ENCODE measurements around the gene SOX13.

SOX13 gene

DNA sequence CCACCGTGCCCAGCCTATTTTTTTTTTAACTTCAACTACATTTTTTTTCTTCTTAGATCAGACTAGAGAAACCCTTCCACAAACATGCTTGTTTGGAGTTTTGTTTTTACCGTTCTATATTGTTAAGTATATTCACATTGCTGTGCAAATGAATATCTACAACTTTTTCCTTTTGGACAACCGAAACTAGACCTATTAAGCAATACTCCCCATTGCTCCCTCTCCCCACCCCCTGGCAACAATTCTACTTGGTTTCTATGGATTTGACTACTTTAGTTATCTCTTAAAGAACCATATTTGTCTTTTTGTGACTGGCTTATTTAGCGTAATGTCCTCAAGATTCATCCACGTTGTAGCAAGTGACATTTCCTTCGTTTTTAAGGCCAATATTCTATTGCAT, 59.8 kb downstream of the SOX13 start:
- DNase-seq: no peak

DNA sequence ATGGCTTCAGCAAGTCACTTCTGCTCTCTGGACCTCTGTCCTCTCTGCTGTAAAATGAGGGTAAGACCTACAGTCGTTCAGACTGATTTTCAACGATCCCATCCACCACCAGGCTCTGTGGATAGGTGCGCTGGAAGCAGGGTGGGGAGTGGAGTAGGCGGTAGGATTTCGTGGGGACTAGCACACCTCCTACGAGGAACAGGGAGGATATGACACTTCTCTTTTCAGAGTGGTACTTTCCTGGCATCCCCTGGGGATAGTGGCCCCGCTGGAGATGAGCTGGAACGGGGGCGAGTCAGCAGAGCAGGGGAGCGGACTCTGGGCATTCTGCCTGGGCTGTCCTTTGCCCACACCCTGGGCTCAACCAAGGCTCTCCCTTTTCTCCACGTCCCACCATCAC, 61.2 kb downstream of the SOX13 start:
- no peak for DNase-seq

DNA sequence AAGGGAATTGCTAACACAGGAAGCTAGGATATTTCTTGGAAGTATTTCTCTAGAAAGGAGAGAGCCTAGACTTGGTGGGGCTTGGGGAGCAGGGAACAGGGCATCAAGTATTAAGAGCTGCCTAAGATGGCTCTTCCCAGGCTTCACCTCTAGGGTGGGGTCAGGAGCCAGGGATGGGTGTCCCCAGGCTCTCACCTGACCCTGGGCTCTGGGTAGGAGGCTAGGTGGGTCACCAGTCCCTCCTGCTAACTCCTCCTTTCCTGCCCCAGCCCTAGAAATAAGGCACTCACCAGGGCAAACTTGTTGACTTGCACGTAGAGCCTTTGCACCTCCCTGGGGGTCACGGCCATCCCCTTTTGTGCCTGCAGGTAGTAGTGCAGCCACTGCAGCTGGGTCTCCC, 63.9 kb downstream of the SOX13 start:
- DNase-seq: no peak

DNA sequence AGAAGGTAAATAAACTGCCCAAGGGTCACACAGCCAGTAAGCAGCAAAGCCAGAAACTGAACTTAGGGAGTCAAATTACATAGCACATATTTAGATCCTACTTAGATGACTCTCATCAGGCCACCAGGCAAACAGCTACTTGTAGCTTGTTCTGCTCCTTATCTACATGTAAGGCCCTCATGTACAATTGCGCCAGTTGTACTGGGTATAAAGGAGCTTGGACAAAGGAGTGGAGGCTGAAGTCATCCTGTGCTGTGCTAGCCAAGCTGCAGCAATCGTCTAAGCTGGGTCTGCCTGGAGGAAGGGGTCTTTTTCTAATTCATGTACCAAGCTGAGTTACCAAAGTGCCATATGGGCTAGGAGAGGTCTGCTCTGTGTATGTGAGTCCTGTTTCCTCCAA, 66.2 kb downstream of the SOX13 start:
- no peak for DNase-seq

DNA sequence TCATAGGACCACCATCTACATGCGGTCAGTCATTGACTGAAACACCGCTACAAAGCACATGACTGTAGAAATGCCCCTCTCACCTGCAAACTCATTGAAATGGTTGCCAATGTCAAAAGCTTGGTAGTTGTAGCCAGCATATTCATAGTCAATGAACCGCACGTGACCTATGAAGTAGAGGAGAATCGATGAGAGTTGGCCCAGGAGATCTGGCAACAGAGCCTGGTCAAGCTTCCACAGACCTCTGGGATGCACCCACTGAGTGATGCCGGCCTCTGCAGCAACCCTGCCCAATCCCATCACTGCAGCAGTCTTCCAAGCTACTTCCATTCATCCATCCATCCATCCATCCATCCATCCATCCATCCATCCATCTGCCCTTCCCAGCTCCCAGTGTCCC, 67.0 kb downstream of the SOX13 start:
- no peak for DNase-seq

DNA sequence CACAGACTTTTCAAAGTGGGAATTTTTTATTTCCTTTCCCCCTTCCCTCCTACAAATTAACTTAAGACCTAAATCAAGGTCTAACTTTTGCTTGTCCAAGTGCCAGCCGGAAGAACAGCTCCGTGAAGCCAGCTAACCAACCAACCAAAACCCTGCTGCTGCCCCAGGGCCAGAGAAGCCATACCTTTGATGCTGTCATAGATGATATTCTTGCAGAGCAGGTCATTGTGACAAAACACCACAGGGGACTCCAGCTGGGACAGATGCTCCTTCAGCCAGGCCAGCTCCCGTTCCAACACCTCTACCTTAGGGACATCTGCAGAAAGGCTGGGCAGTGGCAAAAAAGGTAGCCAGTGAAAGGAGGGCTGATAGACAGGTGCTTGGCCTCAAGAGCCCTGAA, 68.2 kb downstream of the SOX13 start:
- no peak for DNase-seq

DNA sequence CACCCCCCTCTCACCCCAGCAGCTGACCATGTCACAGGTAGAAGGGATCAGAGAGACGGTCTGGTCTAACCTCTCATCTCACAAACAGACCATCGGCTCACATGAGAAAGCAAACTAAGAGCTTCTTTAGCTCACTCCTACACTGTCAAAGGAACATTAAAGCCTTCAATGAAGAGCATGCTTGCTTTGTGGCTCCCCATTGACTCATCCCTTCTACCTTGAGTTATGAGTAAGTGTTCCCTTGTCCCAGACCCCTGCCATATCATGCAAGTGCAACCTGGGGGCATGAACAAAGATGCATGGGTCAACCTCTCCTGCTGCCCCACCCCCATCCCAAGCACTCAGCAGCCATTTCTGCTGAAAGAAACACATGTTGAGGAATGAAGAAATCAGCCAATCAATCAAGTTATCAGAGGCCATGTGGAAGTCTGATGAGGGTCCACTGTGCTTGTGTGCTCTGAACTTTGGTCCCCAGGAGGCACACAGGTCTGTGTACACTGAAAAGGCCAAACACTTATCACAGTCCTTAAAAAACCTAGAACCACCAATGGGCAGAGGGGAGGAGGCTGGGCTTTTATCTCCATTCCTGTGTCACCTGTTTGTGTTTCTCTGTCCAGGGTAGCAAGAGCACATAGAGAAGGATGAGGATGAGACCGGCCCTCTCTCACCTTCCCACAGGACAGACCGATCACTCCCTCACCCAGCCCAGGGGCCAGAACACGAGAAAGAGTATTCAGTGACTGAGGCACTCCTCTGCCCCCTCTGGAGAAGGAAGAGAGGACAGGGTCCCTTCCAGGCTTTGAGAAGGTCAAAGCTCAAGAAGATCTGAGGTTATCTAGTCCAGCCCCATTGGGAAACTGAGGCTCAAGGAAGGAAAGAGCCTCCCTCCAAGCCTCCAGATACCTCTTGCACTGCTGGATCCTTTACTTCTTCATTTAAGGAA, 69.4 kb downstream of the SOX13 start:
- DNase-seq: no peak

DNA sequence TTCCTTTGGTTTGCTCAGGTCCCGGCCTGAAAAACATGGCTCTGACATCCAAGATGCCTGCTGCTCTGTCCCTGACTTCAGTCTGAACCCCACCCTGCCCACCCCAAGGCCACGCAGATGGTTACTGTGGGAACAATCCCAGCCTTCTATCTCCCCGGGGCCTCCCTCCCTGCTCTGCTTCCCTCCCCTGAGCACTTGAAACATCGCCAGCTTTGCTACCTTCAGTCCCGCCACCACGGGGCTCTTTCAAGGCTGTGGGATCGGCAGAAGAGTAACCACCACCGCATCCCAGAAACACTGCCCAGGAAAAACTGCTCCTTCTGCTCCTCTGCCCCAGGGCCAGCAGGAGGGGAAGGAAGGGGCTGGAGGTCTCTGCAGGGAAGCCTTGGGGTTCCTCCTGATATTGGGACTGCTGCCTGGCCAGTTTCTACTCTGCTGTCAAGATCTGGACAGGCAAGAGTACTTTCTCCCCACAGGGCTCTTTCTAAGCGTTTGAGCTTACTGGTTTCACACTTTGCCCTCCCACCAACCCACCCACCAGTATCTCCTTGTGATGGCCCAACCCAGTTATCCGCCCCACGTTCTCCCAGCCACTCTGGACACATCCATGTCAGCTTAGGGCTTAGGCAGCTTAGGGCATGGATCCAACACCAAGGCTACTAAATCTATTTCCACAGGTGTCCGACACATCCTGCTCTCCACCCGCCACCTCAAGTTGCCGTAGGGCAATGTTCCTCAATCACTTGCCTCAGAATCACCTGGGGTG, 70.5 kb downstream of the SOX13 start:
- no peak for DNase-seq

DNA sequence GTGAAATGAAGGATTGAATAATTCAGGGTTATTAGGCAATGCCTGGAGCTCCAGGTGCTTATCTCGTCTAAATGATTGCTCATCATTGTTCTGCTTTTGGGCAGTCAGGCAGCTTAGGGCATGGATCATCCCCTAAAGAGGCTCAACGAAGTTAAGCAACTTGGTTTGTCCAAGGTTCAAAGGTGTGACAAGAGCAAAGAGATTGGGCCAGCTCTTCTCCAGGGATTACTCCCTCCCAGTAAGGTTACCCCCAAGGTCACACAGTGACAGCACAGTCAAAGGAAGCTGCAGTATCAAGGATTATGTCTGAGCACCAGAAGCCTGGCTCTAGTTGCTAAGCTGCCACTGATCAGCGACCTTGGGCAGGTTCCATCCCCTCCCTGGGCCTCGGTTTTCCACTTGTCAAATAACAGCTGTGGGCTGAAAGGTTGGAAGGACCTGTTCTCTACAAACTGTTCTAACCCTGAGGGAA, 72.2 kb downstream of the SOX13 start:
- DNase-seq: no peak

DNA sequence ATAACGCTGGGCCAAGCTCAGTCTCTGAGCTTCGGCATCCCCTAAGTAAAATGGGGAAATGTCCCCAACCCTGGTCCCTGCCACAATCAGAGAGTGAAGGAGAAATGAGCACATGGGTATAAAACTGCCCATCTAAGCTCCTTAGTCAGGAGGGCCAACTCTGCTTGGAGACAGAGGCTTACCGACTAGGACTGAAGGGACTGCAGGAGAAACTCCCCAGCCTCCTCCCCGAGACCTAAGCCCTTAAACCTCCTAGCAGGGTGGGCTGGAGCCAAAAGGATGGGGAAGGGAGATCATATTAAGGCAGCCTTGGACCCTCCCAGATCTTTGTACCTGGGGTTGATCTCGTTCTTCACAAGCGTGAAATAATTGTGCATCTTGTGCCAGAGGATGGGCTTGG, 73.4 kb downstream of the SOX13 start:
- DNase-seq: no peak

DNA sequence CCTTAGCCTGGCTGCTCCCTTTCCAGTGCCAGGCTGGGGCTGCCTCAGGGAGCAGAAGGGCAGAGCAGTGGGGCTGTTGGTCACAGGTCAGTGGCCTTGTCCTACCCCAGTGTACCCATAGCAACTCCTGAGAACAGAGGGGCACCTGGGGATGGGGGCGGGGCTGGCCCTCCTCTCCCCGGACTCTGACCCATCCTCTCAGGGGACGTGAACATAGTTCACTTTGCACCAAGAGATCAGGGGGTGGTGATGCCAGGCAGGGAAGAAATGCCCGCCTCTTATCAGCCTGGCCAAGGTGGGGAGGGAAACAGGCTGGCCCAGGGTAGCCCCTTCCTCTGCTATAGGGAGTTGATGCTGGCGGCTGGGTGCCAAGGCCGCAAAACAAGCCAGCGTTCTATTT, 74.0 kb downstream of the SOX13 start:
- DNase-seq: no peak

DNA sequence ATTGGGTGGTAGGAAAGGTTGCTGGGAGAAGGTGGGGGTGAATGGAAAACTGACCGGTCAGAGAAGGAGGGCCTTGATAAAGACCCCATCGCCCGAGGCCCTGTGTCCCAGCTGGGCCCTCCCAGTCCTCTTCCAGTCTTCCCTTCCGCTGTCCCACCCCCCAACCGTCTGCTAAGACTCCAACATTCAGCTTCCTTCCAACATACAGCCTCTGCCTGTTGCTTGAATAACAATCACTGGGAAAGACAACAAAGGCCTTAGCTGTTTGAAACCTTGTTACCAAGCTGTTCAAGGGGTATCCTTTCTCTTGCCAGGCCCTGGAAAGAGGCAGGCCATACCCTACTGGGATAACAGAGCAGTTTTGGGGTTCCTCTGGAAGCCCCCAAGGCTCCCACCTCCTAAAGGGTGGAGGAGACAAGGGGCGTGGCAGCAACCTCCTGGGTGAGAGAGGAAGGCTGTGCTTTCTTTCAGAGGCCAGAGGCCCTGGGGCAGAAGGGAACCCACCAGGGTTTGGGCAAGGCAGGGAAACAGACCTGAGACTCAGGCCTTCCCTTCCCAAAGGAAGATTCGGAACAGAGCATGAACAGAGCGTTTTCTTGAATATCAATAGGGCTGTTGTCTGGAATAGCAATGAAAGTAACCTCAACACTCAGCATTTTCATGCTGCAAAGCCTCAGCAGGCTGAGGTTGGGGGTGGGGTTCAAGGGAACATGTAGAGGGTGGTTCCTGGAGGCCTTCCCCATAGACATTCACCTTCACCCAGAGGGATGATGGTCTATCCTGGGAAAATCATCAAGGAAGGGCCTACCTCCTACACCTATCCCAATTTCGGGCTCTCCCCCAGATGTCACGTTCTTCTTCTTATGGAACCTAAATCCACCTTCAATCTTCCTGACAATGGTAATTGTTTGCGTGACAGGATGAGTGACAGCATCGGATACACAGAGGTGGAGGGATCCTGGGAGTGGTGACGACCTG, 74.8 kb downstream of the SOX13 start:
- no peak for DNase-seq

DNA sequence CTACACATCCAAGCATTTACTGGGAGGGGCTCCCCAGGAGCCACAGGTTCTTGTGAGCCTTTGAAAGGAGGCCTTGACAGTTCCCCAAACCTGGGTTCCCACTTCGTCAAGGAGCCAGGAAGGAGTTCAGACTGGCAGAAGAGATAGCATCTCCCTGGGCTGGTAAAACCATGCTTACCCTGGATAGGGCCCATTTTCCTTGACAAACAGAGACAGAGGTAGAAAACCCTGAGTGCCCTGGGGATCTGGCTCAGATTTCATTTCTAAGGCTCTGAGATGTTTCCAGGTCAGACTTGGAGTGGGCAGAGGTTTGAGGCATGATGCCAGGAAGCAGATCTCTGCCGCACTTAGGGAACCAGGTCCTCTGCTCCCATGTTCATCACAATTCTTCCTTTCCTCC, 76.2 kb downstream of the SOX13 start:
- no peak for DNase-seq

DNA sequence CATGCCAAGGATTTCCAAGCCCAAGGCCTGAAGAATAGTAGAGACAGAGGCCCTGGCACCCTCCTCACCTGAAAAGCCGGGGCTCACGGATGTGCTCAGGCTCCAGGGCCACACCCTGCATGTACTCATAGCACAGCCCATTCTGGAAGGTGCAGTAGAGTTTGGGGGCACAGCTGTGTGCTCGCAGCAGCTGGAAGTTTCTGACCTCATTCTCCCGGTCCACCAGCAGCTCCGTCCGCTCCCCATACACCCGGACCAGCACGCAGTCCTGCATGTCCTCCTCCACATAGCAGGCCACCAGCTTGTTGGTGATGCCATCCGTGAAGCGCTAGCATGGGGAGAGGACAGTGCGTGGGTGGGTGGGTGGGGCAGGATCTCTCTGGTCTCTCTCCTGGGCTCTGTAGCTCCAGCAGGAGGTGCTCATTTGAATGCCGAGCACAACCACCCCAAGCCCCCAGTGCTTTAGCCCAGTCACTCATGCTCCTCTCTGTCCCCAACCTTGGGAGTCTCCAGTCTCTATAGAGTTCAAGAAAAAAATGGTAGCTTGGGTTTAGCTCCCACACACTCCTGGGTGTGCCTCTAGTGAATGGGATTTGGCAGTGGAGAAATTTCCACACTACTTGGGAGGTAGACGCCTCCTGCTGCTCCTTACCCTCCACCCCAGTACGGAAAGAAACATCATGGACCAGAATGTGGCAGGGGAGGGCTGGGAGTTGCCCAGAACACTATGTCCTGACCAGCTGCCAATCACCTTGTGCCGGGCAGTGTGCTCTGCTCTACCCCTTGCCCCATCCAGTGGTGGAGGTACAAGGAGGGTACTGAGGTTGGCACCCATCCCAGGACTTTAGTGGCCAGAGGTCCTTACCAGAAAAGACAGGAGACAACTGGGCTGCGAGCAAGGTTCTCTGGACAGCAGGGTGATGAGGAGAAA, 77.0 kb downstream of the SOX13 start:
- no peak for DNase-seq

DNA sequence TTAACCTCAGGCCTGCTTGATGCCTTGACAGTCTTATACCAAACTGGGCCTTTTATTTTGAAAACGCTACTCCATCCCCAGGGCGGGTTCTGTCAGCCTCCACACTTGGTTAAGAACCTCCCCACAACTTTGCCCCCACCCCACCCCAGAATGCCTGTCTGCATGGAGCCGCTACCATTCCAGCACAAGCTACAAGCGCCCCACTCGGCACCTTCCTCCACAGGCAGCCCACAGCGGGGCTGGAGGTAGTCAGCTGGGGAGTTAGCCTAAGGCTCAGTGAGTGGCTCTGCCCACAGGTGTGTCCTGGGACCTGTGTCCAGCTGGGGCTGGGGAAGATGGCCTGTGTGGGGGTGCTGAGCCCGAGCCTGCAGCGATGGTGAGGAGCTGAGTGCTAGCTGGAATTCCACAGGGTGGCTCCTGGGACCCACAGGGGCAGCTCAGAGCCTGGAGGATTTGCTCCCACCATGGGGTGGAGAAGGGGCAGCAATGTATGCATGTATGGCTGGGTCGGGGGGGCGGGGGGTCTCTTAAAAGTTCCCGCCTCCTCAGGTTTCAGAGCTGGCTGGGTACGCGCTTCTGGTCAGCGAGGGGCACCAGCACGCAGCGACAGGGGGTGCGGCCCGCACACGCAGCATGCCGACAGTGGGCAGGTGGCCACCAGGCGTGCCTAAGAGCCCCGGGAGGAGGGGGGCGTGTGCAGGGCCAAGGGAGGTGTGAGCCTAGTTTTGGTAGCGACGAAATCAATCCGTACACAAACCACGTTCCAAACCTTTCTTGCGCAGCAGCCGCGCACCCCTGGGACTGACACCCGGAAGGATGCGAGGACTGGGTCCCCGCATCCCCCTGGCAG, 78.0 kb downstream of the SOX13 start:
- DNase-seq: peak; percentile 23

DNA sequence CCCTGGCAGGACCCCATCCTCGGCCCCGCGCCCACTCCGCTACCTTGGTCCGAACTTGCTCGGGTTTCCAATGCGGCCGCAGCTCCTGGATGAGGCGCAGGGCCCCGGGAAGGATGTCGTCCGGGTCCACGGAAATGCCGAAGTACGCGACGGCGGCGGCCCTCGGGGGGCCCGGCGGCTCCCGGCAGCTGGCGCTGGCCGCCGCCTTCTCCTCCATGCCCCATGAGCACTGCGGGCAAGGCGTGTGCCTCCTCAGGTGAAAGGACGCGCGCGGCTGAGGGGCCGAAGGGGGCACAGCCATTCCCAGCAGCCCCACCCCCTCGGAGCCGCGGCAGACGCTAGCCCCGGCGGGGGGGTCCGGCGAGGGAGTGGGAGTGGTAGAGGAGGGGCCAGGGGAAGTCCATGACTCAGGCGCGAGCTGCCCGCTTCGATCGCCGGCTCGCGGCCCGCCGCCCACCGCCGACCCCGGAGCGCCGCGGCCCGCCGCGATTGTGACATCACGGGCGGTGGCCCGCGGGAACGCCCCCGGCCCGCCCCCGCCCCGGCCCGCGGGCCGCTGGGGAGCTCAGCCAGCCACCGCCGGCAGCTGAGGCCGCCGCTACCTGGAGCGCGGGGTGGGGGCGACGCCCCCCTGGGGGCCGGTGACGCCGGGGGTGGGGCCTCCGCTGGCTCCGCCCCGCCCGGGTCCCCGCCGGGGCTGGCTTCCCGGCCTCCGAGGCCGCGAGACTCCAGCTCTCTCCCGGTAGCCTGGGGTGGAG, 78.8 kb downstream of the SOX13 start, which contains the start of gene ETNK2:
ETNK2 (minus strand) TSS at position 493 of the 758 bp plus-strand sequence; CDS start at position 301, 192 bp downstream.
- peak; percentile 50 for DNase-seq

DNA sequence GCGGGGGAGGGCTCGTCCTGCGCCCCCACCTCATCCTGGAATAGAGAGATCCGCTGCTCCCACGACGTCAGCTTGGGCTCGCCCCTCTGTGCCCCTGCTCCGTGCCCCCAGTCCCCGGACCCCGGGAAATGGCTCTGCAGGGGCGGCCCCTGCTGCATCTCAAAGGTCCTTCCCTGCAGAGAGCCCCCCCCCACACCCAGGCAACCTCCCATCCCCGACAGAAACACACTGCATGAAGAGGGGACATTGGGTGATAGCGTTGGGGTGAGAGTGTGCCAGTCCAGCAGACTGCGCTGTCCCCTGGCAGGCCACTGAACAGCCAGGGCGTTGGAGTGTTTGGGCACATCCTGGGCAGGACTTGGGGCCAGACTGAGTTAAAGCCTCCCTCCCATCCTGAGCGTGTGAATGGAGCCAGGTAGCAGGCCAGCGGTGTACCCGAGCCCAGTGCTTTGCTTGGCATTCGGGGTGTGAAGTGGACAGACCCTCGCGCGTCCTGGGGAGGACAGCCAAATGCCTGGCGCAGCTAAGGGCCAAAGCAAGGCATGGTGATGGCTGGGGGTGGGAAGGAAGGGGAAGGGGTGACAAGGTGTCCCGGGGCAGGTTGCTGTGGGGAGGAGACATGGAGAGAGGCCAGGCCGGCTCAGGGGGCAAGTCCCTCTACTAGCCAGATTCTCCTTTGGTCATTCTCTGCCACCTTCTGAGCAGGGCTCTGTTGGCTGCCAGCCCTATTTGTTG, 79.6 kb downstream of the SOX13 start:
- no peak for DNase-seq

DNA sequence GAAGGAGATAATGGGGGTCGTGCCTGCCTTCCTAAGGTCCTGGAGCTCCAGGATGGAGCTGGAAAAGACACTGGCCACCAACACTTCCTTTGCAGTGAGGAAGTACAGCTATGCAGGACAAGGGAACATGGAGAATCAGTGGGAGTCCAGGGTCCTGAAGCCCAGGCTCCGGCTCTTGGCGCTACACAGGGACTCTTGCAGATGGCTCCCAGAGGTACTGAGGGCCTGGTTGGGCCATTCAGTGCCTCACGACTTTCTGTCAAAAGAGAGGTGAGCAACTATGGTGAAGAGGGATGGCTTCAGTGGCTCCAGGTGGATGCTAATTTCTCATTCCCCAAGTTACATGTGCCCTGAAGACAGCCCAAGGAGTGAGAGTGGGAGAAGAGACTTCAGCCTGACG, 80.8 kb downstream of the SOX13 start:
- DNase-seq: no peak
